HG03025 (cell line): ENCODE results near the gene NOD1.
A peak's percentile ranks its signal among the peaks of the same experiment; 100 is the strongest.

Source experiments
- ATAC-seq: cut with Tn5 transposase; IDR thresholded peaks from one replicate; pipeline ENCODE4 v1.9.1; 2021; ENCODE audit warnings: mild to moderate bottlenecking, moderate library complexity; ENCODE audit not compliant: unreplicated experiment, low FRiP score

NOD1 gene

DNA sequence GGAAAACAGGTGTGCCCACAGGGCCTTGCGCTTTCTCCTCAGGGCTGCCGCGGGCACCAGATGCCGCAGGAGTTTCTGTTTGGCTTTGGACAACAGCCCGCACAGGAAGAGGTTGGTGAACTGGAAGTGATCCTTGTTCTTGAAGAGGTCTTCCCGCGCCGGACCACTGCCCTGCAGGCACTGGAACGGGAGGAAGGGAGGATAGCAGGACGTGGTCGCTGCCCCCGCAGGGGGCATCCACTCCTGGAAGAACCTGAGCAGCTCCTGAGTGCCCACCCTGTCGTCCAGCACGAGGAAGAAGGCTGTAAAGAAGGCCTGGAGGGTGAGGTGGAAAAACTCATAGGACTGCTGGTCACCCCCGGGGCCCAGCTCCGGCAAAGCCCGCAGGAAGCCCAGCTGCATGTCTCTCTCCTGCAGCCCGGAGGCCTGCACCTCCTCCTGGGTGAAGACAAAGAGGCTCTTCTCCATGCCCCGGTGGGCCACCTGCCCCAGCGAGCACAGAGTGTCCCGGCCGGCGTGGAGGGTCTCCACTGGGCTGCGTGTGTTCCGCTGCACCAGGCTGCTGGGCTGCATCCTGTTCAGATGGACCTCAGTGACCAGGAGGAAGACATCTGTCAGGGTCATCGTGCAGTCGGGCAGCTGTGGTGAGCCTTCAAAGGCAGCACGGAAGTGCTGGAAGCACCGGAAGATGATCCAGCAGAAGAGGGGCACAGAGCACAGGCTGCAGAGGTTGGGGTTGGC is 26.9 kb downstream of the NOD1 start:
- no peak for ATAC-seq

DNA sequence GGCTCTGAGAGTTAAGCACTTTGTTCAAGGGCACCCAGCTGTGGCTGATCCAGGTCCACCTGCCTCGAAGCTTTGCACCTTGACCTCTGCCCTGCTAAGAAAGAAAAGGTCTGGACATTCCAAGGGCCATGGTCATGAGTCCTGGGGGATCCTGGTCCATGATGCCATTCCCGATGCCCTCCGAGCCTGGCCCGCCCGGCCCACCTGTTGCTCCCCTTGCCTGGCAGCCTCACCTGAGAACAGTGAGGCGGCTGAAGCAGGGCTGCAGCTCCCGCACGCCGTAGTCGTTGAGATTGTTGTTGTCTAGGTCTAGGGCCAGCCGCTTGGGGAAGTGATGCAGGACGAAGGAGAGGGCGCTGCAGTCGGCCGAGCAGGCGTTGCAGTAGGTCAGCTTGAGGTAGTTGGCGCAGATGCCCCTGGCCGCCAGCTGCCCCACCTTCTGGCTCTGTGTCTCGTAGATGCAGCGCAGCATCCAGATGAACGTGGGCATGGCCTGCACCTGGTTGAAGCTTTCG is 27.5 kb downstream of the NOD1 start:
- ATAC-seq, result no peak

DNA sequence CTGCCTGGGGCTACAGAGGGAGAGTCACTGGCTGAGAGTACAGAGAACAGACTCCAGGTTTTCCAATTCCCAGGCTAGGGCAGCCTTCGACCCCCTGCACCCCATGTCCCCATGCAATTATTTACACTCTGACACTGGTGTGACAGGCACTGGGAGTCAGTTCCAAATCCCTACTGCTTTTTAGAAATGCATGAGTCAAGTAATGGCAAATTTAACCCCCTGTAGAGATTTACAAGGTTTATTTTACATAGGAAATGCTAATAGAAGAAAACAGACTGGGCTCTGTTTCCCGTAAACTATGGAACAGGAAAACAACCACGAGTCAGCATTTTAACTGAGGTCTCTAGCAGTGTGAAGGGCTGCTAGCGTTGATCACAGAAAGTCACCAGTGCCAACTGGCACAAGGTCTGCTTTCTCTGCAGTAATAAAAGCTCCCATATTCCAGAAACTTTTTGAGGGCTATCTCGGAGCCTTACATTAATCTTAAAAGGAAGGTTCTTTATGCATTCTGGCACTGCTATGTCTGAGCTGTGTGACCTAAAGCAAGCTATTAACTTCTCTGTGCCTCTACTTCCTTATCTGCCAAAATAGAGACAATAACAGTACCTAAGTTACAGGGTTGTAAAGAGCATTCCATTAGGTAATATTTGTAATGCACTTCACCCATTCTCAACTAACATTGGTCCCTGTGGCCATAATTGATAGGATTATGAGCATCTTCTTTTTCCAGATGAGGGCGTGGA is 28.2 kb downstream of the NOD1 start:
- no peak for ATAC-seq

DNA sequence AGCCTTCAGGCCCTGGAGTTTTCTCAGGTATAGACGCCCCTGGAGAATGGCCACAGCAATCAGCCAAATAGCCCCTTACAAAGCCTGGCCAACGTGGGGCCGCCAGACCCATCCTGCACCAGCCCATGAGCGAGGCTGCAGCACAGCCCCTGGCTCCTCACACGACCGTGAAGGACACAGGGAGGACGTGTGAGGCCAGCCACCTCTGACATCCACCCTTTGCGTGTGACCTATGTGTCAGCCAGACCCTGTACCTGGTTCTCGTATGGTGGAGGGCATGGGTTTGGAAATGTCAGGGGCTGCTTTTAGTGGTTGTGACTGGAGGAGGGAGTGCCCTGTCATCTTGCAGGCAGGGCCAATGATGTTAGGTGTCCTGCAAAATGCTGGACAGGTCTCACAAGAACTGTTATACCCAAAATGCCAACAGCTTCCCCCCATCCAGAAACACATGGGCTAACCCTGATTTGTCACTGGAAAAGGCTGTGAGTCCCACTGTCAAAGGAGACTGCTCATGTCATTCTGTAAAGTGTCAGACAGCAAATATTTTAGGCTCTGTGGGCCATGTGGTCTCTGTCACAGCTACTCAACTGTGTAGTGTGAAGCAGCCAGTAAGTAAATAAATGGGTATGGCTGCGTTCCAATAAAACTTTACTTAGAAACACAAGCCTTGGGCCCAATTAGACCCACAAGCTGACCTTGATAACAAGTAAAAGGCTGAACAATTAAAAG is 30.0 kb downstream of the NOD1 start:
- ATAC-seq, result no peak

DNA sequence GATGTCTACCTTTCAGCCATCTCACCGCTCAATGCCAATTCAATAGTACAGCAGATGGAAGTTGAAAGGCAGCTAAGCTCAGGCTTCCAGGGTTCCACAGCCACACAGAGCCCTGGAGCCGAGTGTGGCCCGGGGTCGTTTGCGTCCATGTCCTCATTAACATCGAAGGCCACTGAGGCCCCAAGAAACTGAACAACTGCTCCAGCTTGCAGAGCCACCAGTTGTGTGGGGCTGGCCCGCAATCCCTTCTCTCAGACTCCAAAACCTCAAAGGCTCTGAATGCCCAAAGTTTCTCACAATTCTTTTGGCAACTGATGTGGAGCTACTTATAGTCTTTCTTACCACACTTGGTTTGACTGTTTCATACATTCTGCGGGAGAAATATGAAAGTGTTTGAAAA is 31.1 kb downstream of the NOD1 start:
- ATAC-seq, result no peak

DNA sequence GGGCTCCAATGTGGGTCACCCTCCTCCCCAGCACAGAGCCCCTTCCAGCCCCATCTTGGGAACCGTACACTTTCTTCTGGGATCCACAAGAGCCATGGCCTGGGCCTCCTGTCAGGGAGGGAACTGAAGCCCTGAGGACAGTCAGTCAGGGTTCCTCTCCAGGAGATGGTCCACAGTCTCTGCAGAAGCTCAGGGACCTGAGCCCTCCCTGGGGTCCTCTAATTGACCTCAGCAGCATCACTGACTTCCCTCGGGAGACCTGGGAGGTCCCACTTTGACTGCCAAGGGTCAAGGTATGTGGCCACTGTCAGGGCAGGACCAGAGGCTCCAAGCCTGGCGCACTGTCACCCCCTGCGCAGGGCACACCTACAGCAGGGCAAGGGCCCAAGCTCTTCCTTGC is 32.3 kb downstream of the NOD1 start:
- ATAC-seq, result no peak

DNA sequence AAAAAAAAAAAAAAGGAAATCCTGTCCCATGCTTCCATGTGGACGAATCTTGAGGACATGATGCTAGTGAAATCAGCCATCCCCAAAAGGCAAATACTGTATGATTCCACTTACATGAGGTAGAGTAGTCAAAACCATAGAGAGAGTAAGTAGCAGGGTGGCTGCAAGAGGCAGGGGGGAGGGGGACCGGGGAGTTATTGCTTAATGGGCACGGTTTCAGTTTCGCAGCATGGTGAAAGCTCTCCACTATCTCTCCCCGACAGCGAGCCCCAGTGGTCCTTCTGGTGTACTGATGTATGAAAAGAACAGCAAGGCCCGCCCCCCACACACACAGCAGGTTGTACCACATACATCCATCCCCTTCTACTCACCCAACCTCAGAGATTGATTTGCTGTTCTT is 32.8 kb downstream of the NOD1 start:
- ATAC-seq, result peak; percentile 94

DNA sequence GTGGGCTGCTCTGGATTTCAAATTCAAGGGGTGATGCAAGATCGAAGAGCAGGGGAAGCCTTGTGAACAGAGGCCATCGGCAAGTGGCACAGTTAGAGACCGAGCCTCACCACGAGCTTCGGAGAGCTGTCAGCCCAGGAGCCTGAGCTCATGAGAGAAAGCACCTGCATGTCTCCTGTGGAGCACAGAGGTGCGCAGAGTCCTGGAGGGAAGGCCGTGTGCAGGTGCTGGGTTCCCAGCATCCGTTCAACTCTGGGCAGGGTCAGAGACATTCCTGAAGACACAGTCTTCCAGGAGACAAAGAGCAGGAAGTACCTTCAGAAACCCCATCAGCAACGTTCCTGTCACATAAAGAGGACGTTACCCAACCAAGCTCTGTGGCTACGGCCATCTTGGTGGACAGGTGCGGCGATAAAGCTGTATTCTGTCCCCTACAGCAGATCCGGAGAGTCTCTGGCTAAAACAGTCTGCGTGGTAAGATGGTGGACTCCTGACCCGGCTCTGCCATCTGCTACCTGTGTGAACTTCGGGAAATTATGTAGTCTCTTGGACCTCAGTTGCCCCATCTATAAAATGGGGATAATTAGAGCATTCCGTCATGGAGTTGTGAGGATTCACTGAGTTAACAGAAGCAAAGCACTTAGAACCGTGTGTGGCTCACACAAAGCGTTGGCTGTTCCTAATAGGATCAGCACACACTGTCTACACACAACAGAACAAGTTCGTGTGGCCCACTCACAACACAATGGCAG is 40.6 kb downstream of the NOD1 start:
- ATAC-seq, result no peak

DNA sequence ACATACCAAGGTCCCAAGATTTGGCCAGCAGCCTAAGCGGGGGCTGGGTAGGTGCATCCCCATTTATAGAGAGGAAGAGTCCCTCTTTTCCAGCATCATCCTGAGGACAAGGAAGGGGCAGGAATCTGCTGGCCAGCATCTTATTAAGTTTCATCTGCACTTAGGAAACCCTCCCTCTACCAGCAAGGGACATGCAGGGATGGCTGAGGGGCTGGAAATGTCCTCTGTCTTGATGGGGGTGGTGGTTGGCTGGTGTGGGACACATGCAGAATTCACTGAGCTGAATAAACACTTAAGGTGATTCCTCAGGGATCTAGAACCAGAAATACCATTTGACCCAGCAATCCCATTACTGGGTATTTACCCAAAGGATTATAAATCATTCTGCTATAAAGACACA is 42.1 kb downstream of the NOD1 start:
- no peak for ATAC-seq

DNA sequence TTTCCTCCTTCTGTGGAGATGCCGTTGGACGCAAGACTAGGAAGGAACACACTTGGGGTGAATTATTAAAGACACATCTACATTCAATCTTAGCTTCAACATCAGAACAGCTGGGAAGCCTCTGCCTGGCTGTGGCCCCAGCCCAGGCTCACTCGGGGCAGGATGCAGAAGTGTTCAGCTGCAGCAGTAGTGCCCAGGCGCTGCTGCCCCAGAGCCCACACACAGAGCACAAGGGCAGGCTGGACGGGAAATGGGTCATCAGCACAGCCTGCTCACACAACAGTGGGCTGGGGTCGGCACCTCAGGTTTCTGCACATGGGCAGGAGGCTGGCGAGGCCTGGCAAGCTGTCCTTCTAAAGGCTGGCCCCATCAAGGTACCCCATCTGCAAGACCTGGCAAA is 42.5 kb downstream of the NOD1 start:
- no peak for ATAC-seq

DNA sequence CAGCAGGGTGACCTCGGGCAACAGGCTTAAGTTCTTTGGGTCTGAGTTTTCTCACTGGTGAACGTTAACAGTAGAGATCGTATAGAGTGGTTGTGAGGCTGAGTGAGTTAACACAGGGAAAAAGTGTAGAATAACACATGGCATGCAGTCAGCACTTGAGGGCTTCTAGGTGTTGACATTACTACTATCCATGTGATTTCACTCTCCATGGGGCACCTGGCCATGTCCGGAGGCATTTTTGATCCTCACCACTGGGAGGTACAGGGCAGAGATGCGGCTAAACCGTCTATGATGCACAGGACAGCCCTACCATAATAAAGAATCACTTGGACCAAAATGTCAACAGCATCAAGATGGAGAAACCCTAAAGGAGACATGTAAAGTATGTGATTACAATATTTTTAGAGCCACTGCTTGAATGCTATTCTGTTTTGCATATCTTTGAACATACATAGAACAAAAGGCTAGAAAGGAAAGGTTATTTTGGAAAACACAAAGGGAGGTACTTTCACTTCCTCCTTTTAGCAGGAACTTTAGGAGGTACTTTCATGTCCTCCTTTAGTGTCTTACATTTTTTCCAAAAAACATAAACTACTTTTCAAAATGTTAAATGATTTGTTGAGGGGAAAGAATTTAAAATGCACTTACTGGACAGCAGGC is 44.3 kb downstream of the NOD1 start:
- ATAC-seq, result no peak

DNA sequence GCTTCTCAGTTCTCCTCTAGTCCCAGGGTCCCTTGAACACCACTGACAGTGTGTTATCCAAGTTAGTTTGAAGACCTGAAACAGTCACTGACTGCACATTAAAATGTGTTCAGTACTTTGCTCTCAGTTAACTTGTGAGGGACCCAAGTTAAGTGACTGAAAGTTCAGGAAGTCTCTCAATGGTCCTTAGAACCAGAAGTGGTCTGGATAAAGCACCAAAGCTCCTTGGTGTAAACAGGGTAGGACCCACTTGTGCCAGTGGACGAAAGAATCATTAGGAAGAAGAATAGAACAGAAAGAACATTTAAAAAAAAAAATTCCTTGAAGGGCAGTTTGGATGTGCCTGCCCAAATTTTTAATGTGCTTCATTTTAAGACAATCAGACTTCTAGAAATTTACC is 45.1 kb downstream of the NOD1 start:
- no peak for ATAC-seq

DNA sequence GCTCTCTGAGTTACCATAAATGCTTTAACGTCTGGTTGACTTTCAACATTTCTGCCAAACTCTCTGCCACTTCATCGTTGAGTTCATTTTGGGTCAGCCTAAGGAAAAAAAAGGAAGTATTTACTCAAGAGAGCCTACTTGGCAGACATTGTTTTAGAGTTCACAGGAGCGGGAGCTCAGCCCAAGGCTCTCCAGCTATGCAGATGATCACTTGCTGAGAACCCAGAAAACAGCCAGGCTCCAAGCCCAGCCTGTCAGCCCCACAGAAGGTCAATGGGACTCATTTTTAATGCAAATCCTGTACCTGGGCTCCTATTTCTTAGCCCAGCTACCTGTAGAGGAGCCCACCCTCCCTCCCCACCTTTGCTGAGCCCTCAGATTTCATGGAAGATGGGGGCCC is 45.5 kb downstream of the NOD1 start:
- ATAC-seq, result no peak

DNA sequence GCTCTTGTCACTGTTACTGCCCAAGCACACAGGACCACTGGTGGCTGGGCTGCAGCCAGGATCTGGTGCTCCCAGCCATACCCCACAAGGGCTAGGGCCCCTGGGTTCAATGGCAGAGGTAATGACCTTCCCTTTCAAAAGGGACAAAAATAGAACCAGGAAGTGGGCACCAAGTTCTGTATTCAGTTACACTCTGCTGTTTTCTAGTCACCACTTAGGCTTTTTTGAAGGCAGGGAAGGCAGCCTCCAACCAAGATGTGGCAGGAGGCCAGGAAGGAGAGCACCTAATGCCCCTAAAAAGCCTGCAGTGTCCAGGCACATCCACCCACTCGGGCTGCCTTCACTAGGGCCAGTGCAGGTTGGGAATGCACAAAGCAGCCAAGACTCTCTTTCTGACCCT is 47.8 kb downstream of the NOD1 start:
- no peak for ATAC-seq

DNA sequence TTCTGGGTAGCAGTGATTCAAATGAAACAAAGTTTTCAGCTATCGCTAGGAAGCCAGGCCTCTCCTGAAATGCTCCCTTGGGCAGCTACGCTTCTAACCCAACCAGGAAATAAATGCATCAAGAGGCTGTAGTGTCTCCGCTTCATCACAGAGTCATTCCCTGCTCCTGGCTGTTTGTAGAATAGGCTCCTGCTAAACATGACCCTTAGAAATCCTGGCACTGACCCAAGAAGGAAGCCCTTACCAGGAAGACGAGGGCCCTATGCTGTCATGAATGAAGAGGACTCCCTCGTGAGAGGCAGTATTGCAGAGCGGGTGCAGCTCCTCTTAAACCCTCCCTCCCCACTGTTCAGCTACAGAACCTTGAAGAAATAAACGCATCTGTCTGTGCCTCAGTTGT is 48.3 kb downstream of the NOD1 start:
- no peak for ATAC-seq

DNA sequence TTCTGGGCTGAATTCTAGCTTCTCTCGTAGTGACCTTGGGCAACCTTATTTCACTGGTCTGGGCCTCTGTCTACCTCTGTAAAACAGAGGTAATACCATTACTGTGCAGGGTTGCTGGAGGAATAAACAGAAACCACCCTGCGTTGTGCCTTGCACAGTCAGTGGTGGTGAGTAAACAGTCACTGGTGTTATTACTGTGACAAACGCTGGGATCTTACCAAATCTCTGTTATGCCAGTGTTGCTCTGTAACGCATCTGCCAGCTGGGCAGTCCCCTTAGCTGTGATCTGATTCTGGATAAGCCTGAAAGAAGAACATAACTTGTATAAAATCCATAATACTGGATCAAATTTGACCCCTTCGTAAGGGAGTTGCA is 49.4 kb downstream of the NOD1 start:
- no peak for ATAC-seq

DNA sequence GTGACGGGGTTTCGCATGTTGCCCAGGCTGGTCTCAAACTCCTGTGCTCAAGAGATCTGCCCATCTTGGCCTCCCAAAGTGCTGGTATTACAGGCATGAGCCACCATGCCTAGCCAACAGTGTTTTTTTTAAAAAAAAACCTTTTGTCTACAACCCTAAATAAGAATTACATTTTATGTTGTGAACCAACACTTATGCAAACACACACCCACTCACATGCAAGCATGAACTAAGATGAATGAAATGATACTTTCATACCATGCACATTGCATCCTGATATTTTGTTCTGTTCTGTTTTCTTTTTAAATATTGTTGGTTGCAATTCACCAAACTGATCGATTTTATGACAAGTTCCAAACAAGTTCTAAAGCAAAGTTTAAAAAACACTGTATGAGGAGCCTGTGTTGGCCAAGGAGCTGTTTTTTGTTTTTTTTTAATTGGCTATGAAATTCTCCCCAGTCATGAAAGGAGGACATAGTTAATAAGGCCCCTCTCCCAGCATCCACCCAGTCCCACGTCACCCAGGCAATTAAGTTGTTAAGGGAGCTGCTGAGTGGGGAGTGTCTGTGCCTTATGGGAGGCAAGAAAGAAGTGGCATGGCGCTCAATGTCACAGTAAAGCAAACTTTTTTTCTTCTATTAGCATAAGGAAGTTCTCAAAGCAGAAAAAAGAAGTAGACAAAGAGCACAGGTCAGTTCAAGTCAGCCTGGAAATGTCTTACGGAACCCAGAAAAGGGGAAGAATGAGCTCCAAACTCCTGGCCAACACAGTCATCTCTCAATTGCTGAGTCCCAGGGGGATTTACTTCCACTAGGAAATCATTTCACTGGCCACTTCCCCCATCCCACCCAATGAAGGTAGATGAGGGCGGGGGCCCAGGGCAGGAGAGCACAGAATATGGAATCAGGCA is 50.1 kb downstream of the NOD1 start:
- no peak for ATAC-seq

DNA sequence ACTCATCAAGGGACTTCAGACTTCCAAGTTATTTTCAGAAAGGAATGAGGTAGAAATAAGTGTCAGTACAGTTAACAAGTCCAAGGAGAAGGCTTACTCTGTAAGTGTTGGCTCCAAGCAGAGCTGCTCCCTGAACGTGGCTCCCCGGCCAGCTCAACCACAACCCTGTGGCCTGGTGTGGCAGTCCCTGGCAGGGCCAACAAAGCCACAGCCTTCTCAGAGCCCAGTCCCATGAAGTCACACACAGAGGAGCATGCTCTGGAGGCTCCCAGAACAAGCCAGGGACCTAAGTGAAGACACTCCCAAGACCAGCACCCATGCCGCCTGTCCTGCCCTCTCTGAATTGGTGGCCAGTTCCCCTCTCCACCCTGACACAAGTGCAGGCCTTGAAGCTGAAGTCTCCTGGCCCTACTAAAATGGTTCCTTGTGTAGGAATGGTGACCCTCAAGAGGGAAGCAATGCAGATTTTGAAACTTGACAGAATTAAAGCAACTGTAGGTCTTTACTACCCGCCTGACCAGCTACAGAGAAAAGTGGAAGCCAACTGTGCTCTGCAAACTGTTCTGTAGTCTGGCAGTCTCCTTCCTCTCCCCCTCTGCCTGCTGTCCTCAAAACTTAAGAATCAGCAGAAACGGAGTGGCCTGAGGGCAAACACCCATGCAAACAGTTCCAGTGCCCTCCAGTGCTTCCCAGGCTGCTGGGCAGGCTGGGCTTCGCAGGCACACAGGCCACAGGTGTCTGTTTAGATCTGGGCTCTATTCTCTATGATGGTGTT is 51.1 kb downstream of the NOD1 start:
- ATAC-seq, result no peak
